Mucosa of stomach (tissue), 1 donor: ENCODE data around the gene HDLBP.

Source experiments
- H3K27me3 ChIP-seq: one replicate; pipeline ENCODE4 v1.7.0; 2013; ENCODE audit warnings: mild to moderate bottlenecking, low read length; ENCODE audit not compliant: control insufficient read depth, insufficient read depth
- H3K36me3 ChIP-seq: one replicate; pipeline ENCODE4 v1.7.0; 2013; ENCODE audit warnings: low read length; ENCODE audit not compliant: control insufficient read depth, insufficient read depth
- H3K4me1 ChIP-seq: one replicate; pipeline ENCODE4 v1.7.0; 2013; ENCODE audit warnings: mild to moderate bottlenecking, low read length; ENCODE audit not compliant: control insufficient read depth, insufficient read depth
- H3K4me3 ChIP-seq: one replicate; pipeline ENCODE4 v1.7.0; 2013; ENCODE audit warnings: low read length
- H3K9ac ChIP-seq: one replicate; pipeline ENCODE4 v1.7.0; 2013; ENCODE audit warnings: mild to moderate bottlenecking, low read length, moderate library complexity
- H3K9me3 ChIP-seq: one replicate; pipeline ENCODE4 v1.7.0; 2013; ENCODE audit warnings: mild to moderate bottlenecking, low read length, moderate library complexity; ENCODE audit not compliant: control insufficient read depth
- donor health status: Pancreatic carcinoma.

HDLBP gene

DNA sequence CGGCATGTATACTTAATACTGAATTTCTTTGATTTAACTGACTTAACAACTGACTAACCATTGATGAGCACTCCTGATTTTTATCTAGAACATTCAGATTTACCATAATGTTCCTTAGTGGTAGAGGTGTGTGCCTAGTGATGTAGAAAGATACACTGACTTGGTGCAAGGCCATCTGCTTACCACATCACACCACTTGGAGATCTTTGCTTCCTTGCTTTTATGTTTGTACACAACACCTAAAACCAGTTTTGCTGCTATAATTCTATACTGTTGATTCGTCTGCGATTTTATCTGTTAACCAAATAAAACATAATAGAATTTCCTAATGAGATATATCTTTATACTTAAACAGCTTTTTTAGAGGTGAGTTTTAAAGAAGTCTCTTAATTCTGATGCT lies 36.8 kb upstream of the HDLBP start:
- H3K9me3 ChIP-seq = no peaks in the 10 kb centered on the region
- H3K4me1 ChIP-seq = peaks cover 36% of the 10 kb centered on the region
- no peaks in the 10 kb centered on the region for H3K27me3 ChIP-seq
- no peaks in the 10 kb centered on the region for H3K36me3 ChIP-seq
- H3K9ac ChIP-seq = no peak overlapping the region
- H3K4me3 ChIP-seq = no peak overlapping the region

DNA sequence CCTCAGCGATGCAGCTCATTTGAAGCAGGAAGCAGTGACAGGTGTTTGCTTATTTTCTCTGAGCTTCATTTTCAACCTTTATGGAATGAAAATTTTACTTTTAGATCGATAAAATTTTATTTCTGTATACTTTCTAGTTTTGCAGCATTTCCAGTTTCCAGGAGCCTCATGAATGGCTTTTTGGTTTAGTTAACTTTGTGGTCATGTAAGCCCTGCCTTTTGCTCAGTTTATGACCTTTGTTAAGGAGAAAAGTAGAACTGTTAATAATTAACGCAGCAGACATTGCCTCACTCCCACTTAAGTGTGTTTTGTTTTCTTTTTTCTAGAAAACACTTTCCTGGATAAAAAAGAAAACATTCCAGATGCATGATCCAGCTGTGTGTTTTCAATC lies 36.2 kb upstream of the HDLBP start:
- no peaks in the 10 kb centered on the region for H3K36me3 ChIP-seq
- no peak overlapping the region for H3K4me3 ChIP-seq
- no peaks in the 10 kb centered on the region for H3K9me3 ChIP-seq
- no peaks in the 10 kb centered on the region for H3K27me3 ChIP-seq
- no peak overlapping the region for H3K9ac ChIP-seq
- H3K4me1 ChIP-seq = peaks cover 31% of the 10 kb centered on the region

DNA sequence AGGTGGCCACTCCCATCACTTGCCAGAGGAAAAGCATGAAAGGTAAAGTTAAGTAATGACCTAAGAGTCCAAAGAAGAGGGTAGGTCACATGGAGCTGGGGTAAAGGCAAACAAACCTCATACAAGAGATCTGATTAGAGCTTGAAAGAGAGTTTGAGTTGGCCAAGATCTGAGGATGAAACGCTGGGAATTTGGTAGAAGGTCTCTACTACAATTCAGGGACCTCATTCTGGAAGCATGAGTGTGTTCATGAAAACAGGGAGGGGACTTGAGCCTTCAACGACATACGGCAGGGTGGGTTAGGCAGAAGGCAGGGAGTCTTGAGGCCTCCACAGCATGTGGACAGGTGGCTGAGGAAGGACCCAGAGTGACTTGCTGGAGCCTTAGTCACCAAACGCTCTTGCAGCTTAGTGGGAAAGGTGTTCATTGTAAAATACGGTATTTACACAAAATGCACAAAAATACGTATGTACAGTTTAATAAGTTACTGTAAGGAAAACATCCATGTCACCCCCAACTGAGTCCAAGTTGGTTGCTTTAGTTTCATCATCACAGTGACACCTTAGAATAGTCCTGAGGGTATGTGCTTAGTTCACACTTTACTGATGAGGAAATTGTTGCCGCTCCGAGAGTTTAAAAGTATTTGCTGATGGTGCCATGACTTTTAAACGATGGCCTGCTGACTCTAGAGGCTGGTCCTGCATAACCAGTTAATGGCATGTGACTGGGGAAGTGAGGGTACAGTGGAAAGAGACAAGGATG lies 35.6 kb upstream of the HDLBP start:
- Histone ChIP-seq H3K4me1 (peaks cover 31% of the 10 kb centered on the region), H3K4me3 (no peak overlapping the region), H3K36me3 (no peaks in the 10 kb centered on the region), H3K9me3 (no peaks in the 10 kb centered on the region), H3K9ac (no peak overlapping the region), H3K27me3 (no peaks in the 10 kb centered on the region)

DNA sequence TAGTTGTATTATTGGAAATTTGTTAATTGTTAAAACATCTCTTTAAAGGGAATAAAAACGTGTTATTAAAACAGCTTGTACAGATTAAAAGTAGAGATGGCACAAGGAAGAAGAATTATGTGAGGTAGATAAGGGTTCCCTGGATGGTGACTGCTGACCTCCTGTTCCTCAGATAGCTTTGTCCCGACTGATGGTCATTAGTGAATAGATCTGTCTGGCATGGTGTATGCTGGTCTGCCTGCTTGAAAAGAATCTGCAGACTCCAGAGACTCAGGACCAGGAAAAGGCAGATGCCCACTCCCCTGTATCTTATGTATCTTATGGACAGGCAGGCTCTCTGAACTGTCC lies 35.0 kb upstream of the HDLBP start:
- no peak overlapping the region for H3K9ac ChIP-seq
- no peaks in the 10 kb centered on the region for H3K9me3 ChIP-seq
- no peaks in the 10 kb centered on the region for H3K27me3 ChIP-seq
- H3K4me1 ChIP-seq = peaks cover 31% of the 10 kb centered on the region
- H3K4me3 ChIP-seq = no peak overlapping the region
- no peaks in the 10 kb centered on the region for H3K36me3 ChIP-seq

DNA sequence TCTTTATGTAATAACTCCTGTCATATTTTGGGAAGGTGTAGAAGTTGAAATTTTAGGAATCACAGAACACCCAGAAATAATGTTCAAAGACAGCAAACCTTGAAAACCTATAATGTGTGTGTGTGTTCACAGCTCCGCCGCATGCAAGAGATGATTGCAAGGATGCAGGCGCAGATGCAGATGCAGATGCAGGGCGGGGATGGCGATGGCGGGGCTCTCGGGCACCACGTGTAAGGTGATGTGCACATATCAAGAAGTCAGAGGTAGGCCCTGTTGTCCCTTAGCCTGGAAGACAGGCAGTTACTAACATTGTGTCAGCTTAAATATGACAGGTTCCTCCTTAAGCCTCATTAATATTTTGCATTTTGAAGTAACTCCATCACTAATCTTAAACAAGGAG lies 34.5 kb upstream of the HDLBP start:
- H3K9ac ChIP-seq = no peak overlapping the region
- H3K4me3 ChIP-seq = no peak overlapping the region
- H3K4me1 ChIP-seq = peaks cover 28% of the 10 kb centered on the region
- H3K36me3 ChIP-seq = no peaks in the 10 kb centered on the region
- H3K27me3 ChIP-seq = no peaks in the 10 kb centered on the region
- H3K9me3 ChIP-seq = no peaks in the 10 kb centered on the region

DNA sequence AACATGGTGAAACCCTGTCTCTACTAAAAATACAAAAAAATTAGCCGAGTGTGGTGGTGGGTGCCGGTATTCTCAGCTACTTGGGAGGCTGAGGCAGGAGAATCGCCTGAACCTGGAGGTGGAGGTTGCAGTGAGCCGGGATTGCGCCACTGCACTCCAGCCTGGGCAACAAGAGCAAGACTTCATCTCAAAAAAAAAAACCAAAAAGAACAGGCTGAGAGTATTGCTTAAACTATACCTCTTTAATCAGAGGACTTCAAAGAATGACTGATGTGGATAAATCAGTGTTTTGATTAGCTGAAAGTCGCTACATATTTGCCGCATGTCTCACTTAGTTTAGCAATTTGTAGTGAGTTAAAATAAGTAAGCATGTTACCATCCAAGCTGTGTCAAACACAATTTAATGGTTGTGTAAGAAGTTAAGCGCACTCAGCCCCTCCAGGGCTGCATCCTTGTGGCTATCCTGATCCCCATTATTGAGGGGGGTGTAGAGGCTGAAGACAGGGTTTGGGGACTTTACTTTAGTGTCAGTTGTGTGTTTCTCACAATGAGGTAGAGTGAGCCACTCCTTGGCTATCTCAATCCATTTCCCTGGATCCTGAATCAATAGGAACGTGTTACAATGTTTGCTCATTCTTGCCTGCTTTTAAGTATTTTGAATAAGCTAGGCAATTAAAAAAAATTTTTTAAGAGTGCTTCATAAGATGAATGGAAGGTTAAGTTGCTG lies 29.6 kb upstream of the HDLBP start:
- Histone ChIP-seq H3K36me3 (peaks cover 8% of the 10 kb centered on the region), H3K9ac (no peak overlapping the region), H3K9me3 (no peaks in the 10 kb centered on the region), H3K4me3 (no peak overlapping the region), H3K4me1 (peaks cover 6% of the 10 kb centered on the region), H3K27me3 (no peaks in the 10 kb centered on the region)

DNA sequence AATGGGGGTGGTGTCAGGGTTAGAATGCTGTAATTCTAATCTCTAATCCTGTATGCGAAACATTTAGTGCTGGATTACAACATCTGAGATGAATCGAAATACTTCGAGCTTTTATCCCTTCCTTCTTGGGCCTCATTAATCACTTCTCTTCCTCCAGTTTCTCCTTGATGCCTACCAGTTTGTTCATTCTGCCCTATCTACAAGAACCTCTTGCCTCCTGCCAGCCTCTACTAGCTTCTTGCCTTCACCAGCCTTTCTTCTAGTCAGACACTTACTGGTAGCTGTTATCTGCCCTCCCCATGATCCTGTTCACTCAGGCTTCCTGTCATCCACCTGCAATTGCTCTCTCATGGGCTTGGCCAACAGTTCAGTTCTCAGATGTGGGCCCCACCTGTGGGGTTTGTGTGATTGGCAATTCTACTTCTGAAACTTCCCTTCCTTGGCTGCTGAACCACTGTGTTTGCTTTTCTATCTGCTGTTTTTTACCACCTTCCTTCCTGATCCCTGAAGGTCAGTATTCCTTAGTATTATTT lies 25.2 kb upstream of the HDLBP start:
- Histone ChIP-seq H3K36me3 (peaks cover 8% of the 10 kb centered on the region), H3K9me3 (no peaks in the 10 kb centered on the region), H3K9ac (no peak overlapping the region), H3K4me1 (peaks cover 6% of the 10 kb centered on the region), H3K27me3 (no peaks in the 10 kb centered on the region), H3K4me3 (no peak overlapping the region)

DNA sequence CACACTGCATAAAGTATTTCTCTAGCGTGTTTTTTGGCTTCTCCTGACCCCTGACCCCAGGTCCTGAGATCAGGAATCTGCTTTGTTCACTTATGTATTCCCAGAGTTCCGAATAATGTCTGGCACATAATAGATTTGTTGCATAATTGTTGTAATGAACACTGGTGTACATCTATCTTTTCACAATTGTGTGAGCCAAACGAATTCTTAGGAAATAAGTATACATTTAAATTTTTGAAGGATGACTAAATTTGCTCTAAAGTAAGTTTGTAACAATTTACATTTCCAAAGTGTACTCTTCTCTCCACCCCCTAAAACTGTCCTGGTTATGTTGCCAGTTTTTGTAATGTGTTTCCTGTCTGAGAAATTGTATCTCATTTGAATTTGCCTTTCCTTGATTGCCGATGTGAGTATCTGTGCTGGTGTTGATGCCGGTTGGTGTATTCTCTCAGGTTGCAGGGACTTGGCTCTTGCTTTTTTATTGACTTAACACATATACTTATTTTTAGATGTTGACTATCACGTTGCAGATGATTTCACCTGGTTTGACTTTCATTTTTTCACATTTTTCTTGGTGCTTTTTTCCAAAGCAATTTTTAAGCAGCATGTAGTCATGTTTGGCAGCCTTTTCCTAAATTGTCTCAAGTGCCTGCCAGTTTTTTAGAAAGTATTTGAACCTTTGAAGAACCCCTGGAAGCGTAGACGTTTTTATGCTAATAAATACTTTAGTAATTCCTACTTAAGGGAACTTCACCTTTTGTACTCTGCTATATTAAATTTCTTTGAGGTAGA lies 24.6 kb upstream of the HDLBP start:
- Histone ChIP-seq H3K36me3 (peaks cover 8% of the 10 kb centered on the region), H3K27me3 (no peaks in the 10 kb centered on the region), H3K9me3 (no peaks in the 10 kb centered on the region), H3K9ac (no peak overlapping the region), H3K4me1 (peaks cover 6% of the 10 kb centered on the region), H3K4me3 (no peak overlapping the region)

DNA sequence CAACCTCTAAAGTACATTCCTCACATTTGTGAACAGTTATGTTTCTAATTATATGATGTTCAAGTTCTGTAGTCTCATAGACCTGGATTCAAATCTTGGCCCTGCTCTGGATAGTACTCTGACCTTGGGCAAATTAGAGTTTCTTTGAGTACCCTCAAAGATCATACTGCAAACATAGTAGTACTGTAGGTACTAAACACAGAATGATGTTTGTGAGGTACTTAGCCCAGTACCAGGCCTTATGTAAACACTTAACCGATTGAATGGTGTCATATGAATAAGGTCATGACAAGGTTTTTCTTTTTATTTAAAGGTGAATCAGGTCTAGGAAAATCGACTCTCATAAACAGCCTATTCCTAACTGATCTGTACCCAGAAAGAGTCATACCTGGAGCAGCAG lies 19.3 kb upstream of the HDLBP start:
- no peaks in the 10 kb centered on the region for H3K36me3 ChIP-seq
- H3K9ac ChIP-seq = no peak overlapping the region
- no peaks in the 10 kb centered on the region for H3K9me3 ChIP-seq

DNA sequence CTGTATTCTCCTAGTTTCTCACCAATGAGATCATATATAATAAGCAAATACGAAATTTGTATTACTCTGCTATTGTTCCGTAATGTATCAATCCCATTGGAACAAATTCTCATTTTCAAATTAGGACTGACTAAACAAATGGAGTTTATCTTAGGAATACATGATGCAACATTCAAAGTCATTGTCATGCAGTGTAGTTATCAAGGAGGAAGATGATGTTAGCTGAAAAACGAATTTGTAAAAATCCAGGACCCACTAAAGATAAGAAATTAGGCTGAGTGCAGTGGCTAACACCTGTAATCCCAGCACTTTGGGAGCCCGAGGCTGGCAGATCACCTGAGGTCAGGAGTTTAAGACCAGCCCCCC lies 15.1 kb upstream of the HDLBP start:
- Histone ChIP-seq H3K9ac (no peak overlapping the region), H3K4me1 (peaks cover 5% of the 10 kb centered on the region), H3K27me3 (no peaks in the 10 kb centered on the region), H3K36me3 (no peaks in the 10 kb centered on the region), H3K4me3 (no peak overlapping the region), H3K9me3 (no peaks in the 10 kb centered on the region)

More for the DNA sequence above, 19.3 kb upstream of the HDLBP start:
- Histone ChIP-seq H3K4me3 (no peak overlapping the region), H3K4me1 (peaks cover 5% of the 10 kb centered on the region), H3K27me3 (no peaks in the 10 kb centered on the region)

DNA sequence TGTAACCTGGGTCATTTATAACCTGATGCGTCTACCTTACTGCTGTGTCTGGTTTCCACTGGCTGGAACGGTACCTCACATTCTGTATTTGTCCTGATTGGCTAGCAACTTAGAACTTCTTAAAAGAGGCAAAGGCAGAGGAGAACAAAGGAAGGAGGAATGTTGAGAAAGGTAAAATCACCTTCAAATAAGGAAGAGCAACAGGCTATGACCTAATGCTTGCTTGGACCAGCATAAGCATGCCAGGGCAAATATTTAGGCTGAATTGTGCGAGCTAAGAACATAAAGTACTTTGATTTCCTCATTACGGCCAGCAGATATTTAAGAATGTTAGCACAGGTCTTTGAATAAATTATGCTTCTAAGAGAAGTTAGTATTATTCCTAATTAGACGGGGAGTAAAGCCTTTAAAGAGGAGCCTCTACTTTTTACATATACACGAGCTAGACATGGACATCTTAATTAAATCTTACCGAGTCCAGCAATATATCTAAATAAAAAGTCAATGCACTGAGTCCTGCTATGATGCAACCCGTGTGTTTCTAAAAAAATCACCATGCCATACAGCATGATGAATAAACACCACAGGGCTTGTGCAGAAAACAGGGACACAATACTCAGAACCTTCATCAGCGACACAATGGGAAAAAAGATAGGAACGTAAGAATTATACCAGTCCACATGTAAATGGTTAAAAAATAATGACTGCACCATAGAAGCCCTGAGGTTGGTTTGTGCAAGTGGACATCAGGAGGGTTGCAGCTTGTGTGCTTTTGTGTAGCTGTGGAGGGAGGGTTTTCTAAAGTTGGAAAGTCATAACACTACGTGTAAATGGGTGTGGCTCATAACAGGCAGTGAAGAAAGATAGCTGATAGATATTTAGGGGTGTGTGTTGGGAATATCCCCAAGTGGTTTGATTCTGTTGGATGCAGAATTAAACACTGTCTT lies 14.5 kb upstream of the HDLBP start:
- no peaks in the 10 kb centered on the region for H3K9me3 ChIP-seq
- H3K27me3 ChIP-seq = no peaks in the 10 kb centered on the region
- H3K9ac ChIP-seq = no peak overlapping the region
- no peaks in the 10 kb centered on the region for H3K36me3 ChIP-seq
- H3K4me1 ChIP-seq = peaks cover 5% of the 10 kb centered on the region
- H3K4me3 ChIP-seq = no peak overlapping the region
